Right lobe of liver (tissue), 6 donors: ENCODE results near the gene RNF5. TPM values are rescaled to one million over a fixed set of nuclear protein-coding genes. Genes with fewer than 3 reads are reported as not detected.
"Not testable (repeated sequence)": the region's sequence is repeated elsewhere in the genome, so short reads cannot be mapped to it uniquely, and the experiment has no call there.

Experiments
- ATAC-seq, 4 donors: fragments of 200-7000 bp; cut with Tn5 transposase; one replicate each; pipeline ENCODE4 v1.9.1; 2020; ENCODE audit warnings: mild to moderate bottlenecking in 4 of 4, moderate library complexity in 4 of 4
- DNase-seq, 3 donors: peaks; one replicate each; pipeline ENCODE4 v3.0.0-alpha.2; 2020
- H3K27ac ChIP-seq, 3 donors: fragments of 200-600 bp; one replicate each; pipeline ENCODE4 v1.8.0; 2022
- H3K27me3 ChIP-seq, 2 donors: fragments of 200-600 bp; one replicate each; pipeline ENCODE4 v1.8.0; 2022
- H3K36me3 ChIP-seq, 4 donors: fragments of 200-600 bp; sonication (generic) in 1 of 4; one replicate each; pipeline versions ENCODE4 v1.5.1 to v1.8.0; 2017 to 2022; ENCODE audit warnings: control low read depth in 1 of 4
- H3K4me1 ChIP-seq, 4 donors: fragments of 200-600 bp; sonication (generic) in 1 of 4; one replicate each; pipeline versions ENCODE4 v1.5.1 to v1.8.0; 2017 to 2022; ENCODE audit warnings: control low read depth in 1 of 4
- H3K4me3 ChIP-seq, 3 donors: fragments of 200-600 bp; one replicate each; pipeline ENCODE4 v1.8.0; 2022
- H3K9me3 ChIP-seq, 4 donors: fragments of 200-600 bp; sonication (generic) in 1 of 4; one replicate each; pipeline versions ENCODE4 v1.5.1 to v1.8.0; 2017 to 2022; ENCODE audit warnings: control low read depth in 1 of 4
- POLR2A ChIP-seq: fragments of 450-650 bp; IDR thresholded peaks from one replicate; pipeline ENCODE4 v1.6.1; 2017; ENCODE audit warnings: antibody characterized with exemption, mild to moderate bottlenecking
- WGBS: methylation state at CpG from one replicate; pipeline ENCODE4 v1.1.6; 2018; ENCODE audit warnings: low coverage, low lambda C conversion rate; ENCODE audit not compliant: insufficient coverage; ENCODE audit errors: missing lambda C conversion rate; 5-methylcytosine and 5-hydroxymethylcytosine counted together
- intact Hi-C, 2 donors: fragments of 100-400 bp; cut with DNase I; formaldehyde crosslinking; loops; one replicate each; pipeline versions ENCODE4 v1.11.2 to v1.14.1; 2022
- total RNA-seq, 6 experiments: library from RNA; depleted of rRNA in 2 of 6; stranded (reverse); fragments of >200 nt in 2 of 6; fragmentation: NEBNext Ultra II Directional in 3 of 6; extraction: Animal tissue kit (Norgen Biotek cat#: 25700) in 3 of 6; gene quantifications; one replicate each; pipeline versions ENCODE4 v1.1.0 to v1.2.4, GENCODE V29; 2016 to 2023
- TF ChIP-seq, protein P1 (sequence below), 4 donors: fragments of 200-600 bp in 3 of 4; fragments of 450-650 bp in 1 of 4; IDR thresholded peaks; one replicate each; pipeline versions ENCODE4 v1.5.1 to v1.8.0; 2016 to 2022; ENCODE audit warnings: antibody characterized with exemption in 4 of 4, mild to moderate bottlenecking in 2 of 4
- donor health status: DM: no; HTN: yes; CAD: no.
- donor health status: DM: no; HTN: no; CAD: no.
- donor health status: DM: no; HTN: no; CAD: no.
- donor health status: DM: no; HTN: yes; CAD: no.
- donor health status: DM: no; HTN: yes; CAD: no.

RNF5 gene
- total RNA-seq, 6 experiments from 2014 or later = 50.5 to 90.4 (median 60.9) TPM

DNA sequence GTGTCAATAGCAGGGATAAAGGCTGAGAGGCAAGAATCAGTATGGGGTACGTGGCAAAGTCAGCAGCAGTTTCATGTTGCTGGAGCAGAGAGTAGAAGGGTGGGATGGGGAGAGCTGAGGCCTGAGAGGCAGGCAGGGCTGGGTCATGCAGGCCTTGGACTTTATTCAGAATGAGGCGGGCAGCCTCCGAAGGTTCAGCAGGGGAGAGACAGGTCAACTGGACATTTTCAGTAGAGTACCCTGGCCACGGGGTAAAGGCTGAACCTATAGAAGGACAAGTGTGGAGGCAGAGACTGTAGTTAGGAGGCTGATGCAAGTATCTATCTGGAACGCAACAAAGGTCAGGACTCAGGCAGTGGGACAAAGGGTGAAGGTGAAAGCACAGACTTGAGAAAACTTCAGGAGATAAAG is 32.0 kb downstream of the RNF5 start:
- ATAC-seq = no peak
- Histone ChIP-seq H3K4me3 (no peak overlapping the region), H3K4me1 (no peaks in the 10 kb centered on the region), H3K27ac (no peak overlapping the region), H3K27me3 (no peaks in the 10 kb centered on the region), H3K36me3 (no peaks in the 10 kb centered on the region), H3K9me3 (no peaks in the 10 kb centered on the region)
- TF ChIP-seq POLR2A = no peak
- TF ChIP-seq, protein P1, sequence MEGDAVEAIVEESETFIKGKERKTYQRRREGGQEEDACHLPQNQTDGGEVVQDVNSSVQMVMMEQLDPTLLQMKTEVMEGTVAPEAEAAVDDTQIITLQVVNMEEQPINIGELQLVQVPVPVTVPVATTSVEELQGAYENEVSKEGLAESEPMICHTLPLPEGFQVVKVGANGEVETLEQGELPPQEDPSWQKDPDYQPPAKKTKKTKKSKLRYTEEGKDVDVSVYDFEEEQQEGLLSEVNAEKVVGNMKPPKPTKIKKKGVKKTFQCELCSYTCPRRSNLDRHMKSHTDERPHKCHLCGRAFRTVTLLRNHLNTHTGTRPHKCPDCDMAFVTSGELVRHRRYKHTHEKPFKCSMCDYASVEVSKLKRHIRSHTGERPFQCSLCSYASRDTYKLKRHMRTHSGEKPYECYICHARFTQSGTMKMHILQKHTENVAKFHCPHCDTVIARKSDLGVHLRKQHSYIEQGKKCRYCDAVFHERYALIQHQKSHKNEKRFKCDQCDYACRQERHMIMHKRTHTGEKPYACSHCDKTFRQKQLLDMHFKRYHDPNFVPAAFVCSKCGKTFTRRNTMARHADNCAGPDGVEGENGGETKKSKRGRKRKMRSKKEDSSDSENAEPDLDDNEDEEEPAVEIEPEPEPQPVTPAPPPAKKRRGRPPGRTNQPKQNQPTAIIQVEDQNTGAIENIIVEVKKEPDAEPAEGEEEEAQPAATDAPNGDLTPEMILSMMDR (IDR thresholded peaks at IDR 0.05) = no peak
- DNase-seq = no peak
- whole genome bisulfite sequencing = 59% methylated on average over 5 of the region's 5 CpGs
- intact Hi-C loops = no loop called here

DNA sequence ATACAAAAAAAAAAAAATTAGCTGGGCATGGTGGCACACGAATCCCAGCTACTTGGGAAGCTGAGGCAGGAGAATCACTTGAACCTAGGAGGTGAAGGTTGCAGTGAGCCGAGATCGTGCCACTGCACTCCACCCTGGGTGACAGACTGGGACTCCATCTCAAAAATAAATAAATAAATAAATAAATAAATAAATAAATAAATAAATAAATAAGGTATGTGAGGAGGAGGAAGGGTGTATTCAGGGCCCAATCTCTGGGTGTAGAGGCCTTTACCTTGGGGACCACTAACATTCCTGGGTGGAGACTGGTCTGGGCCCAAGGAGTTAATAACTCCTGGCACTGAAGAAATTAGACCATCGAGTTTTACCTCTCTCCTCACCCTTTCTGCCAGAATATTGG is 33.2 kb downstream of the RNF5 start:
- DNase-seq, H3K4me1 ChIP-seq, H3K4me3 ChIP-seq, H3K36me3 ChIP-seq, H3K27ac ChIP-seq, intact Hi-C loops, H3K9me3 ChIP-seq, H3K27me3 ChIP-seq, ATAC-seq: not testable (repeated sequence)
- 77% methylated on average over 2 of the region's 4 CpGs for WGBS

DNA sequence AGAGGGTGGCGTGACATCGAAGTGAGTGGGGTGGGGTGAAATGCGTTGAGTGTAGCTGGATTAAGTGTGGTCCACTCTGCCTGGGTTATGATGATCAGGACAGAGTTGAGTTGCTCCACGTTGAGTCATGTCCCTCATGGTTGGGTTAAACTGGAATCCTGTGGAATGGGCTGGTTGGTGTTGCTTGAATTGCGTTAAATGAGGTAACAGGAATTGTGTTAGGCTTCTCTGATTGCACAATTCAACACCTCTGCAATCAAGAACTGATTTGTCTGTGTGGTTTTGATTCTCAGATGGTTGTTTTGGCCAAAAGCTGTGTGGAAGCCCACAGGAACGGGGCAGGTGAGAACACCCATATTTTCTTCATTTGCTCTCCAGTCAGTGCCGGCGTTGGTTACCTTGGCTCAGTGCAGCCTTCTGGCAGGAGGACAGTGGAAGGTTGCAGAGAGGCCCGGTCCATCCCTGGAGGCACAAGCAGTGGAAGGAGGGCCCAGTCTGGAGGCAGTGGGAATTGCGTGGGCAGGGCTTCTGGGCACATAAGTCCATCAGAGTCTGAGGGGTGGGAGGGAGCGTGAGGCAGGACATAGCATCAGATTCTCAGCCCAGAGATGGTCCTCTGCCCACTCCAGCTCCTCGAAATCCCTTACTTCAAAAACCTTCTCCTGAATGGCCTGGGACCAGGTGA is 34.0 kb downstream of the RNF5 start:
- no peaks in the 10 kb centered on the region for H3K4me1 ChIP-seq

DNA sequence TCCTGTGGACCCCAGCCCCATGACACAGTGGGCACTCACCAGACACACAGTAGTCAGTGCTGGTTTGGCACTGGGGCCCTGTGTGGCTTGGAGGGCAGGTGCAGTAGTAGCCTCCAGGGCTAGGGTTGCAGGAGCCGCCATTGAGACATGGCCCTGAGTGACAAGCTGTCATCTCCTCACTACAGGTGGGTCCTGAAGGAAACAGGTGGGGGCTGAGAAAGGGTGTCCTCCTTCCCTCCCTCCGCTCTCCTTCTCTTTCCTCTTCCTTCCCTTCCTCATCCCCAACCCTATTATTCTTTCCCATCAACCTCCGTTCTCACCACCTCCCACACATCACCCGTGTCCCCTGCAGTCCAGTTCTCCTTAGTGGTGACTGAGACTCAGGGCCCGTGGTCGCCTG is 35.4 kb downstream of the RNF5 start:
- TF ChIP-seq POLR2A = no peak
- ATAC-seq (no peak), DNase-seq (no peak)
- Histone ChIP-seq H3K36me3 (no peaks in the 10 kb centered on the region), H3K27ac (no peak overlapping the region), H3K4me1 (no peaks in the 10 kb centered on the region), H3K27me3 (no peaks in the 10 kb centered on the region), H3K4me3 (no peak overlapping the region), H3K9me3 (no peaks in the 10 kb centered on the region)
- WGBS = 88% methylated on average over 3 of the region's 6 CpGs
- intact Hi-C loops = no loop called here

More for the DNA sequence above, 34.0 kb downstream of the RNF5 start:
- H3K9me3 ChIP-seq = no peaks in the 10 kb centered on the region
- no peak for TF ChIP-seq POLR2A
- 72% methylated on average over 9 of the region's 12 CpGs for WGBS
- no peaks in the 10 kb centered on the region for H3K36me3 ChIP-seq
- H3K27me3 ChIP-seq = no peaks in the 10 kb centered on the region
- H3K27ac ChIP-seq = no peak overlapping the region
- ATAC-seq (peak in 1 of 4 donors; percentile 7), DNase-seq (no peak)
- no peak overlapping the region for H3K4me3 ChIP-seq
- intact Hi-C loops = no loop called here

DNA sequence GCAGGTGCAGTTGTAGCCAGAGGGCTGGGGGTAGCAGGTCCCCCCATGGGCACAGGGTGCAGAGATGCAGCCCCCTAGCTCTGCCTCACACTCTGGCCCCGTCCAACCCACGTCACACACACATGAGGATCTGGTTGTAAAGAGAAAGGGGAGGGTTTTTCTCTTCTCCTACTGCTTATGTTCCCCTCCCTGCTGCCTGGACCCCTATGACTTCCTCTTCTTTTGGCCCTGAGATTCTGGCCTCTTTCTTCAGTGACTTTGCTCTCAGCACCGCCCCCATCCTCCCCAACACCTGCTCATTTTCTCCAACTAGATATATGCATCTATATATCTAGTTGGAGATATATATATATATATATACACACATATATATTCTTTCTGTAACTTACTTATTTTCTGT is 35.9 kb downstream of the RNF5 start:
- no peak for TF ChIP-seq POLR2A
- TF ChIP-seq, protein P1 (IDR thresholded peaks at IDR 0.05) = no peak
- no peaks in the 10 kb centered on the region for H3K9me3 ChIP-seq
- H3K27me3 ChIP-seq = no peaks in the 10 kb centered on the region
- intact Hi-C loops = no loop called here
- H3K36me3 ChIP-seq = no peaks in the 10 kb centered on the region
- H3K4me3 ChIP-seq = no peak overlapping the region
- H3K4me1 ChIP-seq = no peaks in the 10 kb centered on the region
- ATAC-seq (no peak), DNase-seq (no peak)
- WGBS = 50% methylated on average over 1 of the region's 3 CpGs
- H3K27ac ChIP-seq = no peak overlapping the region

DNA sequence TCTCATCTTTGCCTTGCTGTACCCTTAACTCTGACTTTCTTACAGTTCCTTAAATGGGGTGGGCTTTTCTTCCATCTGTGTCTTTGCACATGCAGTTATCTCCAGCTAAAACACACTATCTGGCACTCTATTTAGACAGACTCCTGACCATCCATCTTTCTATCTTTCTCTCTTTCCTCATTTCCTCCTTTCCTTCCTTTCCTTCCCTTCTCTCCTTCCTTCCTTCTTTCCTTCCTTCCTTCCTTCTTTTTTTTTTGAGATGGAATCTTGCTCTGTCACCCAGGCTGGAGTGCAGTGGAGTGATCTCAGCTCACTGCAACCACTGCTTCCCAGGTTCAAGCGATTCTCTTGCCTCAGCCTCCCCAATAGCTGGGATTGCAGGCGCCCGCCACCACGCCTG is 37.4 kb downstream of the RNF5 start:
- DNase-seq = no peak
- WGBS = 89% methylated on average over 4 of the region's 4 CpGs
- Histone ChIP-seq H3K4me1 (no peaks in the 10 kb centered on the region), H3K9me3 (no peaks in the 10 kb centered on the region), H3K27me3 (no peaks in the 10 kb centered on the region), H3K27ac (no peak overlapping the region), H3K4me3 (no peak overlapping the region), H3K36me3 (no peaks in the 10 kb centered on the region)
- TF ChIP-seq POLR2A = no peak
- intact Hi-C loops = no loop called here
- no peak for ATAC-seq
